Stimulated activated CD8-positive, alpha-beta memory T cell treated with anti-CD3 and anti-CD28 coated beads, Interleukin-12 subunit alpha, Interleukin-12 subunit beta, amount 100 ng/mL, for 24 hours (primary cell): ENCODE results near the gene ITGA3.

Experiments
- DNase-seq: peaks from one replicate; pipeline ENCODE4 v3.0.0-alpha.2; 2020; ENCODE audit errors: extremely low read depth

The ITGA3 gene

DNA sequence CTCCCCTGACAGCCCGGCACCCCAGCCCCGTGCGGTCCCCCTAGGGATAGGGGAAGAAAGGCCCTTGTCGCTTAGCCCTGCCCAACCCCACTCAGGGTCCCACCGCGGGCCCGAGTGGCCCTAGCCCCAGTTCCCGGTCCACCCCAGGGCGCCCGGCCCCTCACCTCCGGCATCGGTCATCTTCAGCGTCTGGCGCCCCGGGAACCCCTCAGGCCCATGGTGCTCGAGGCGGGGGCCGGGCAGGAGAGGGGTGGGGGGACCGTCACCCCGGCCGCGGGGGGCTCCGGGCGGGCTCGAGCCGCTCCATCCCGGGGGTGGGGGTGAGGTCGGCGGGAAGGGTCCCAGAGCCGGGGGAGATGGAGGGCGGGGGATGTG, 73.4 kb downstream of the ITGA3 start:
- no peak for DNase-seq

DNA sequence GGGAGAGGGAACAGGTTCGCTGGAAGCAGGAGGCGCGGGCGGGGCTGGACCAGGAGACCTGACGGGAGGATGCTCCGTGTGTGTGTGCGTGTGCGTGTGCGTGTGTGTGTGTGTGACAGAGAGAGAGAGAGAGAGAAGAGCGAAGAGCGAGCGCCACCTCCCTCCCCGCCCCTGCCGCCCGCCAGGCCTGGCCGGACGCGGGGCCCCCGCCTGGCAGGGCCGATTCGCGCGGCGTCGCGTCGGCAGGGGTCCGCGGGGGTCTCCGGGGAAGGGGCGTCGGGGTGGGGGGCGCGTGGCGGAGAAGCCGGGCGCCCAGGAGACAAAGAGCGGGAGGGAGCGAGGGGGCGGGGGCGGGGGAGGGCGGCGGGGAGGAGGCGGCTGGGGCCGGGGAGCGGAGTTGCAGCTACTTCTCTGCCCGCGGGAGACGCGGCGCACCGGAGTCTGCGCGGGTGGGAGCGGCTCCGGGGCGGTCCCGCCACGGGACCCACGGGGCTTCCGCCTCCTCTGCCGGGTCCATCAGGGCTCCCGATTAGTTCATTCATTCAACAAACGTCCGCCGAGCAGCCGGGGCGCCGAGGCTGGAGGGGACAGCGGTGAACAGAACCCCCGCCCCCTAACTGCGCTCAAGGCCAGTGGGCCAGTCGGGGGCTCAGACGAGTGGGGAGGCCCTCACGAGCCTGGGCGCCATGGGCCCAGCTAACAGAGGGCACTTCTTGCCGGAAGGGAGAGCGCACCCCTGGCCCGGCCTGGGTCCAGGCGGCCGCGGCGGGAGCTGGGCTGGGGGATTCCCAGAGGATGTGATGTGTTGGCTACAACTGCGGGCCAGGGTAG, 74.0 kb downstream of the ITGA3 start, which contains the start of gene SAMD14:
Gene SAMD14 (minus strand): TSS at position 433 of the 831 bp plus-strand sequence. CDS start 5,201 bp downstream, outside the sequence.
- no peak for DNase-seq

GRCh38 chr17:50130559-50131305, 74.8 kb downstream of the ITGA3 start:
- no peak for DNase-seq

GRCh38 chr17:50132104-50132794, 76.3 kb downstream of the ITGA3 start:
- no peak for DNase-seq

GRCh38 chr17:50133028-50133768, 77.3 kb downstream of the ITGA3 start:
- DNase-seq, result no peak

GRCh38 chr17:50133769-50134099, 77.8 kb downstream of the ITGA3 start:
- DNase-seq, result no peak

GRCh38 chr17:50134206-50135110, 78.5 kb downstream of the ITGA3 start:
- DNase-seq, result no peak

GRCh38 chr17:50135316-50136095, 79.6 kb downstream of the ITGA3 start:
- no peak for DNase-seq

DNA sequence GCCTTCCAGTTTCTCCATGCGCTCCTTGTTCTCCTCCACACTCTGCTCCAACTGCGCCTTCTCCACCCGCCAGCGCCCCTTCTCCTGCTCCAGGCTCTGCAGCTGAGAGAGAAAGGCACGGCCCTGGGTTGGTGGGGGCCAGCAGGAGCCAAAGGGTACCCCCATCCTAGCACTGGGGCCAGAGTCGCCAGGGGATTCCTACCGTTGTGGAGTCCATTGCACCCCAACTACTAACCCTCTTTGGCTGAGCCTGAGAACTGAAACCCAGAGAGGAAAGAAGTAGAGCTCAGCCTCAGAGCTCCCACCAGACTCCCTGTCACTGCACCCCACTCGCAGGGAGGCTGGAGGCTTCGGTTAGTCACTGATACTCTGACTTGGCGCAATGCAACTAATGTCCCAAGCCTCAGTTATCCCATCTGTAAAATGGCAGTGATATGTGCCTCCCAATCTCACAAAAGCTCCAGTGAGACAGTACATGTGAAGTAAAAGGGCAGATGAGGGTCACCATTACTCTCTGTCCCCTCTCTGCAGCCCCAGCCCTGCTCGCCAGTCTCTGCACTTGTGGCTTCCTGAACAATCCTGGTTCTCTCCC, 80.3 kb downstream of the ITGA3 start:
- no peak for DNase-seq

GRCh38 chr17:50137042-50137441, 81.1 kb downstream of the ITGA3 start:
- no peak for DNase-seq

DNA sequence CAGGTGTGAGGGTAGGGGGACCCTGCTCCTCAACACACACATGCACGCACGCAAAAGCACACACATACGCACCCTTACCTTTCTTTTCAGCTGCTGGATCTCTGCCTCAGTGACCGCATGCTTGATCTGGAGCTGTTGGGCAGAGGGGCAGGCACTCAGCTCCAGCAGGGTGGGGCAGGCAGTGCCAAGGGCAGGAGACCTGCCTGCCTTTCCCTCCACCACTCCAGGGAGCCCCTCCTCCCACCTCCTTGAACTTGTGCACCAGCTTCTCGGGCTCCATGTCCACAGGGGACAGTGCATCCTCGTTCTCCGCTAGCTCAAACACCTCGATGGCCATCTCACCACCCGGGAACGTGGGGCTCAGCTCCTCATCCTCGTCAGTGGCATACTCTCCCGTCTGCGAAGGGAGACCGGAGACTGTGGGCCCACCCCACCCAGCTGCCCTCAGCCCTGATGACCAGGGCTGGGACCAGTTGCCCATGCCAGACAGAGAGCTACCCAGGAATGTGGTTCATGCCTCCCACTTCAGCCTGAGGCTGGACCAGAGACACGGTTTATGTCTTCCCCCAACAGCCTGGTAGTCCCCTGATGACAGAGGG, 83.4 kb downstream of the ITGA3 start:
- no peak for DNase-seq
